ENCODE data around the gene LRSAM1. TPM values are rescaled to one million over a fixed set of nuclear protein-coding genes. Genes with fewer than 3 reads are reported as not detected.

LRSAM1 gene
- total and polyA plus RNA-seq, 7 donors: 6.9 to 54.0 (median 17.9) TPM

- TF ChIP-seq CTCF (IDR thresholded peaks at IDR 0.05) (no peak), POLR2A (IDR thresholded peaks at IDR 0.05) (no peak), EP300 (IDR thresholded peaks at IDR 0.05) (no peak), POLR2AphosphoS5 (IDR thresholded peaks at IDR 0.05) (no peak)
- Histone ChIP-seq H3K9me3 (no peaks in the 10 kb centered on the region), H3K36me3 (peaks cover 34 to 99% (median 51%) of the 10 kb centered on the region in 4 donors), H3K27me3 (no peaks in the 10 kb centered on the region), H3K4me1 (no peaks in the 10 kb centered on the region), H3K4me3 (no peak overlapping the region), H3K27ac (no peak overlapping the region)
- WGBS, 2 donors: 93 to 94% methylated on average over 11 of the region's 11 CpGs
- DNase-seq: no peak
- intact Hi-C loops (cut with DNase I): no loop called here
Measured at GRCh38 chr9:127485995-127486394, 34.7 kb downstream of the LRSAM1 start.

DNA sequence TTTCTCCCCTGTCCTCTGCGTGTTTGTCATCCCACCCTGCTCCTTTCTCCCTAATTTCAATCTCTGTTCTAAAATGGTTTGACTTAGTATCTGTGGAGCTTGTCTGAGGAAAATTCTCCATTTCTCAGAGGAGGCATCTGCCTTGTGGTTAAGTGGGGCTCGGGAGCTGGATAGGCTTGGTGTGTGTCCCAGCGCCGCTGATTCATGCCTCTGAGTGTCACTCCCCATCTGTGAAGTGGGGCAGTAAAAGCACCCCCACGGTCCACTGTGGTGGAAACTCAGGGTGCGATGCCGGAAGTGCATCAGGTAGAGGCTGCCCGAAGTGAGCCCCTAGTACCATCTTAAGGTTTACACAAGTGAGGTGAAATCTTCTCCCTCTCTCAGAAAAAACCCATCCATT is 37.6 kb downstream of the LRSAM1 start:
- no peak for DNase-seq
- Histone ChIP-seq H3K4me1 (peaks cover 0 to 11% (median 5%) of the 10 kb centered on the region in 4 donors), H3K9me3 (no peaks in the 10 kb centered on the region), H3K4me3 (no peak overlapping the region), H3K36me3 (peaks cover 34 to 99% (median 64%) of the 10 kb centered on the region in 4 donors), H3K27me3 (no peaks in the 10 kb centered on the region), H3K27ac (no peak overlapping the region)
- TF ChIP-seq POLR2A (IDR thresholded peaks at IDR 0.05) (no peak), CTCF (IDR thresholded peaks at IDR 0.05) (no peak)
- intact Hi-C loops (cut with DNase I): no loop called here
- WGBS, 2 donors: 84 to 88% methylated on average over 8 of the region's 8 CpGs

DNA sequence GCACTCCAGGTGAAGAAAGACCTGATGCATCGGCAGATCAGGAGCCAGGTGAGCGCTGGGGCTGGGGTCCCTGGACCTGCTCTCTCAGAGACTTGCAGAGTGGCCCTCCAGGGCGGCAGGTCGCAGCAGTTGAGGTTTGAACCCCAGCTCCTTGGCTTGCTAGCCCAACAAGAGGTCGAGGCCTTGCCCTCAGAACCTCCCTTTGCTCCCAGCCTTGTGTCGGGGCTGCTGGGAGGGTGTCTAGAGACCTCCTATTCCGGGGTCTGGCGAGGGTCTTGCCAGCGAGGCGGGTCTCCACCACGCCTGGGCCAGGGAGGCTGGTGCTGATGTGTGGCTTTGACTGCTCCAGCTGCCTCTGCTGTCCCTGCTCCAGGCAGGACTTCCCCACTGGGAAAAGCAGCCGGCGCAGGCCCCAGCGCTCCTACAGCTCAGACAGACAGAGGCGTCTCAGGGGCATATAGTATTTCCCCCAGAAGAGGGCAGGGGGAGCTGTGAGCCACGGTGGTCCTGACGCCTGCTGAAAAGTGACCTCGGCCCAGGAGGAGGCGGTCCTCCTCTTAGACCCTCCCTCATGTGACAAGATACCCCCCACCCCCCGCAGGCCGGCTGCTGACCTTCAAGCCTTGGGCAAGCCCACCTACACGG is 38.3 kb downstream of the LRSAM1 start:
- Histone ChIP-seq H3K9me3 (no peaks in the 10 kb centered on the region), H3K27me3 (no peaks in the 10 kb centered on the region), H3K27ac (no peak overlapping the region), H3K4me1 (peaks cover 0 to 17% (median 9%) of the 10 kb centered on the region in 4 donors), H3K36me3 (peaks cover 34 to 97% (median 67%) of the 10 kb centered on the region in 4 donors), H3K4me3 (no peak overlapping the region)
- no peak for TF ChIP-seq CTCF (IDR thresholded peaks at IDR 0.05)
- no peak for TF ChIP-seq POLR2AphosphoS5 (IDR thresholded peaks at IDR 0.05)
- TF ChIP-seq POLR2A (IDR thresholded peaks at IDR 0.05): no peak
- no peak for TF ChIP-seq EP300 (IDR thresholded peaks at IDR 0.05)
- no peak for DNase-seq
- intact Hi-C loops (cut with DNase I): no loop called here
- 90% methylated on average over 22 of the region's 22 CpGs for WGBS, 2 donors

DNA sequence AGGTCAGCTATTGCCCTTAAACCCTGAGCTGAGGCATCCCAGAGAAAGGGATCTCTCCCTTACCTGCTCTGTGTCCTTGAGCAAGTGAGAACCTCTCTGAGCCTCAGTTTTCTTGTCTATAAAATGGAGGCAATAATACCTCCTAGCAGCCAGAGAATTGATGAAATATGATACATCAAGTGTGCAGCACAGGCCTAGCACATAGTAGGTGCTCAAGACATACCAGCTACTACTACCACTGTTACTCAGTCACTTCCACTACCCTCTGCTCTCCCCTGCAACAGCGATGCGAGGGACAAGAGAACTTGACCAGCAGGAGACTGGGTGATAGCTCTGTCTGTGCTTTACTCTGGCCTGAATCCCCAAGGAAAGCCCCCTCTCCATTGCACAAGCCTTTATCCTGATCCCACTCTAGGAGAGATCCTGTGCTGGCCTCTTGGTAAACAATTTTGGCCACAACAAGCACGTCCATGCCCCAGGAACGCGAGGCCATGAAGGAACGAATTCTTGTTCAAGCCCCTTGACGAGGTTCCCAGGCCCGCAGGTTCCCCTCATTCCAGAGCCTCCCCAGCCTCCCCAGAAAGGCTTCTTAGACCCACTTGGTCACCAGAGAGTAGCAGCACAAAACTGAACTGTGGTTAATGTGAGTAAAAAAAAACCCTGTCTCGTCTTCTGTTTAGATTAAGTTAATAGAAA is 39.4 kb downstream of the LRSAM1 start:
- Histone ChIP-seq H3K27me3 (no peaks in the 10 kb centered on the region), H3K36me3 (peaks cover 27 to 86% (median 61%) of the 10 kb centered on the region in 4 donors), H3K4me1 (peaks cover 0 to 28% (median 20%) of the 10 kb centered on the region in 4 donors), H3K27ac (no peak overlapping the region), H3K4me3 (no peak overlapping the region), H3K9me3 (no peaks in the 10 kb centered on the region)
- no peak for TF ChIP-seq CTCF (IDR thresholded peaks at IDR 0.05)
- TF ChIP-seq EP300 (IDR thresholded peaks at IDR 0.05): no peak
- intact Hi-C loops (cut with DNase I): no loop called here
- DNase-seq: no peak
- WGBS, 2 donors: 85 to 90% methylated on average over 9 of the region's 9 CpGs
